ENCODE data around the gene ZFHX3. TPM values are rescaled to one million over a fixed set of nuclear protein-coding genes. Genes with fewer than 3 reads are reported as not detected.

The ZFHX3 gene
- total and polyA plus RNA-seq, 4 donors = 1.5 to 5.9 (median 3.0) TPM

- H3K9me3 ChIP-seq (ENCODE audit: control insufficient read depth in 4 of 4, low read length in 3 of 4) = no peaks in the 10 kb centered on the region
- H3K27me3 ChIP-seq (ENCODE audit: control insufficient read depth in 4 of 4, insufficient read depth in 4 of 4, low read length in 3 of 4) = peaks cover 0 to 10% (median 4%) of the 10 kb centered on the region in 4 donors
- H3K27ac ChIP-seq (ENCODE audit: low read depth in 1 of 2, low read length in 2 of 2) = peak overlapping the region; percentile 82
- no peaks in the 10 kb centered on the region for H3K36me3 ChIP-seq (ENCODE audit: control insufficient read depth in 4 of 4, insufficient read depth in 3 of 4, low read depth in 1 of 4, low read length in 3 of 4)
- TF ChIP-seq NR2F2 (IDR thresholded peaks at IDR 0.05) = peak; percentile 21
- no peak for TF ChIP-seq CTCF (IDR thresholded peaks at IDR 0.05; ENCODE audit: low read depth, low read length, missing input control)
- DNase-seq (ENCODE audit: low spot score) = no peak
- no peak overlapping the region for H3K4me3 ChIP-seq (ENCODE audit: low read depth in 1 of 3, low read length in 3 of 3)
- H3K4me1 ChIP-seq (ENCODE audit: control insufficient read depth in 4 of 4, insufficient read depth in 4 of 4, low read length in 3 of 4) = peaks cover 0 to 30% (median 16%) of the 10 kb centered on the region in 4 donors
- H3K9ac ChIP-seq (ENCODE audit: low read depth in 1 of 2, low read length in 2 of 2) = no peak overlapping the region
- 35% methylated on average over 24 of the region's 24 CpGs for WGBS
These were observed 19.2 kb upstream of the ZFHX3 start for GRCh38 chr16:73066927-73067670.

GRCh38 chr16:73066331-73066926, 18.5 kb upstream of the ZFHX3 start:
- no peak for DNase-seq (ENCODE audit: low spot score)
- no peak overlapping the region for H3K4me3 ChIP-seq (ENCODE audit: low read depth in 1 of 3, low read length in 3 of 3)
- peaks cover 5 to 32% (median 19%) of the 10 kb centered on the region in 4 donors for H3K4me1 ChIP-seq (ENCODE audit: control insufficient read depth in 4 of 4, insufficient read depth in 4 of 4, low read length in 3 of 4)
- H3K27ac ChIP-seq (ENCODE audit: low read depth in 1 of 2, low read length in 2 of 2) = peak overlapping the region; percentile 3 to 36
- H3K9me3 ChIP-seq (ENCODE audit: control insufficient read depth in 4 of 4, low read length in 3 of 4) = no peaks in the 10 kb centered on the region
- no peaks in the 10 kb centered on the region for H3K36me3 ChIP-seq (ENCODE audit: control insufficient read depth in 4 of 4, insufficient read depth in 3 of 4, low read depth in 1 of 4, low read length in 3 of 4)
- peaks cover 0 to 10% (median 4%) of the 10 kb centered on the region in 4 donors for H3K27me3 ChIP-seq (ENCODE audit: control insufficient read depth in 4 of 4, insufficient read depth in 4 of 4, low read length in 3 of 4)
- WGBS = 15% methylated on average over 49 of the region's 49 CpGs
- TF ChIP-seq JUND (IDR thresholded peaks at IDR 0.05) (no peak), YY1 (IDR thresholded peaks at IDR 0.05) (no peak), EGR1 (IDR thresholded peaks at IDR 0.05; ENCODE audit: low read depth in 2 of 2) (no peak), SP1 (IDR thresholded peaks at IDR 0.05) (no peak), FOXA1 (IDR thresholded peaks at IDR 0.05) (no peak), TAF1 (conservative IDR thresholded peaks at IDR 0.05) (no peak), ATF3 (IDR thresholded peaks at IDR 0.05) (no peak), HNF4A (conservative IDR thresholded peaks at IDR 0.05) (no peak), RAD21 (IDR thresholded peaks at IDR 0.05) (no peak), FOXA2 (IDR thresholded peaks at IDR 0.05) (no peak), RXRA (IDR thresholded peaks at IDR 0.05) (no peak), NR2F2 (IDR thresholded peaks at IDR 0.05) (no peak), GABPA (IDR thresholded peaks at IDR 0.05 in 1 of 2, conservative IDR thresholded peaks at IDR 0.05 in 1 of 2) (no peak), HNF4G (IDR thresholded peaks at IDR 0.05) (no peak)
- no peak overlapping the region for H3K9ac ChIP-seq (ENCODE audit: low read depth in 1 of 2, low read length in 2 of 2)

- no peaks in the 10 kb centered on the region for H3K9me3 ChIP-seq (ENCODE audit: control insufficient read depth in 4 of 4, low read length in 3 of 4)
- H3K4me3 ChIP-seq (ENCODE audit: low read depth in 1 of 3, low read length in 3 of 3) = peak overlapping the region in 1 of 3 donors; percentile 5
- H3K9ac ChIP-seq (ENCODE audit: low read depth in 1 of 2, low read length in 2 of 2) = no peak overlapping the region
- no peak for DNase-seq (ENCODE audit: low spot score)
- no peak overlapping the region for H3K27ac ChIP-seq (ENCODE audit: low read depth in 1 of 2, low read length in 2 of 2)
- H3K36me3 ChIP-seq (ENCODE audit: control insufficient read depth in 4 of 4, insufficient read depth in 3 of 4, low read depth in 1 of 4, low read length in 3 of 4) = no peaks in the 10 kb centered on the region
- 16% methylated on average over 43 of the region's 43 CpGs for WGBS
- peaks cover 5 to 37% (median 23%) of the 10 kb centered on the region in 4 donors for H3K4me1 ChIP-seq (ENCODE audit: control insufficient read depth in 4 of 4, insufficient read depth in 4 of 4, low read length in 3 of 4)
- no peak for TF ChIP-seq MAX (IDR thresholded peaks at IDR 0.05)
- TF ChIP-seq FOXA2 (IDR thresholded peaks at IDR 0.05) = no peak
- TF ChIP-seq JUND (IDR thresholded peaks at IDR 0.05) = no peak
- no peak for TF ChIP-seq EGR1 (IDR thresholded peaks at IDR 0.05; ENCODE audit: low read depth in 2 of 2)
- no peak for TF ChIP-seq RXRA (IDR thresholded peaks at IDR 0.05)
- TF ChIP-seq FOXA1 (IDR thresholded peaks at IDR 0.05) = no peak
- TF ChIP-seq TAF1 (conservative IDR thresholded peaks at IDR 0.05) = no peak
- no peak for TF ChIP-seq CTCF (IDR thresholded peaks at IDR 0.05; ENCODE audit: low read depth, low read length, missing input control)
- TF ChIP-seq SP1 (IDR thresholded peaks at IDR 0.05) = no peak
- TF ChIP-seq GABPA (IDR thresholded peaks at IDR 0.05 in 1 of 2, conservative IDR thresholded peaks at IDR 0.05 in 1 of 2) = no peak
- peaks cover 0 to 10% (median 4%) of the 10 kb centered on the region in 4 donors for H3K27me3 ChIP-seq (ENCODE audit: control insufficient read depth in 4 of 4, insufficient read depth in 4 of 4, low read length in 3 of 4)
These were observed 17.9 kb upstream of the ZFHX3 start for GRCh38 chr16:73065632-73066330.

Data from liver (tissue), 9 donors.